ENCODE measurements around the gene KLHDC2.
"Not testable (repeated sequence)": the region's sequence is repeated elsewhere in the genome, so short reads cannot be mapped to it uniquely, and the experiment has no call there.

GRCh38 chr14:49816118-49816517 lies 48.2 kb downstream of the KLHDC2 start:
- not testable (repeated sequence) for TF ChIP-seq CTCF (IDR thresholded peaks at IDR 0.05); EZH2 (IDR thresholded peaks at IDR 0.05; ENCODE audit: borderline replicate concordance, insufficient read depth, low read depth, low read length, poor library complexity, severe bottlenecking)
